NCI-H187 (cell line): Measurements from ENCODE around the gene IFNW1.
"Not testable (repeated sequence)": the region's sequence is repeated elsewhere in the genome, so short reads cannot be mapped to it uniquely, and the experiment has no call there.

Source experiments
- DNase-seq, 2 experiments: peaks; one replicate each; lab custom pipeline; 2025; lab: John Stamatoyannopoulos, UW

Gene IFNW1

GRCh38 chr9:21141427-21141882, at the start of gene IFNW1:
TSS of gene IFNW1 (minus strand) at chr9:21141832. CDS start at chr9:21141570, 262 bp downstream.
- DNase-seq, result no peak

- DNase-seq, result not testable (repeated sequence)
Measured at GRCh38 chr9:21187487-21187886, 45.9 kb upstream of the IFNW1 start, which contains the start of gene IFNA4. TSS of gene IFNA4 (minus strand) at chr9:21187587. CDS start at chr9:21187531, 56 bp downstream.

GRCh38 chr9:21182810-21183736, 41.4 kb upstream of the IFNW1 start:
- not testable (repeated sequence) for DNase-seq

- no peak for DNase-seq
Measured at GRCh38 chr9:21174671-21175070, 33.0 kb upstream of the IFNW1 start.

- no peak for DNase-seq
Measured at GRCh38 chr9:21172156-21172555, 30.5 kb upstream of the IFNW1 start.

- DNase-seq, result no peak
Measured at GRCh38 chr9:21171351-21171750, 29.7 kb upstream of the IFNW1 start.

GRCh38 chr9:21166560-21166959, 24.9 kb upstream of the IFNW1 start, which contains the start of gene IFNA21:
TSS of gene IFNA21 (minus strand) at chr9:21166660. CDS start at chr9:21166612, 48 bp downstream.
- not testable (repeated sequence) for DNase-seq

GRCh38 chr9:21165516-21165915, 23.9 kb upstream of the IFNW1 start:
- DNase-seq, result no peak

GRCh38 chr9:21160178-21160577, 18.5 kb upstream of the IFNW1 start:
- no peak for DNase-seq

GRCh38 chr9:21155501-21155900, 13.9 kb upstream of the IFNW1 start:
- no peak for DNase-seq

- DNase-seq, result no peak
Measured at GRCh38 chr9:21154018-21154608, 12.5 kb upstream of the IFNW1 start.

- DNase-seq, result no peak
Measured at GRCh38 chr9:21153336-21154017, 11.8 kb upstream of the IFNW1 start.

GRCh38 chr9:21144603-21145002, 3.0 kb upstream of the IFNW1 start:
- DNase-seq, result no peak

GRCh38 chr9:21137020-21137419, 4.6 kb downstream of the IFNW1 start:
- DNase-seq, result no peak

- DNase-seq, result no peak
Measured at GRCh38 chr9:21135736-21136135, 5.9 kb downstream of the IFNW1 start.

- DNase-seq, result not testable (repeated sequence)
Measured at GRCh38 chr9:21128186-21128585, 13.4 kb downstream of the IFNW1 start.

GRCh38 chr9:21121595-21122251, 19.9 kb downstream of the IFNW1 start:
- no peak for DNase-seq

- DNase-seq, result no peak
Measured at GRCh38 chr9:21121079-21121478, 20.6 kb downstream of the IFNW1 start.

- no peak for DNase-seq
Measured at GRCh38 chr9:21119093-21119770, 22.4 kb downstream of the IFNW1 start.

- DNase-seq, result no peak
Measured at GRCh38 chr9:21114311-21114710, 27.3 kb downstream of the IFNW1 start.
